T47D (cell line): ENCODE measurements around the gene PHLDA3.

Experiments used
- DNase-seq, 2 experiments: peaks; one replicate each; pipeline versions ENCODE4 v3.0.0 to v3.0.0-alpha.2; 2011 to 2012; ENCODE audit warnings: low read depth in 1 of 2, low spot score in 1 of 2
- JUND ChIP-seq: IDR thresholded peaks from 2 replicates; pipeline ENCODE4 v1.6.1; 2012; ENCODE audit warnings: low read depth
- in situ Hi-C: cut with HindIII; loops from 2 replicates; pipeline ENCODE4 v1.10.0; 2016; ENCODE audit warnings: low sequenced_read_pairs, low pct_unique_long_range_greater_than_20kb

Gene PHLDA3

DNA sequence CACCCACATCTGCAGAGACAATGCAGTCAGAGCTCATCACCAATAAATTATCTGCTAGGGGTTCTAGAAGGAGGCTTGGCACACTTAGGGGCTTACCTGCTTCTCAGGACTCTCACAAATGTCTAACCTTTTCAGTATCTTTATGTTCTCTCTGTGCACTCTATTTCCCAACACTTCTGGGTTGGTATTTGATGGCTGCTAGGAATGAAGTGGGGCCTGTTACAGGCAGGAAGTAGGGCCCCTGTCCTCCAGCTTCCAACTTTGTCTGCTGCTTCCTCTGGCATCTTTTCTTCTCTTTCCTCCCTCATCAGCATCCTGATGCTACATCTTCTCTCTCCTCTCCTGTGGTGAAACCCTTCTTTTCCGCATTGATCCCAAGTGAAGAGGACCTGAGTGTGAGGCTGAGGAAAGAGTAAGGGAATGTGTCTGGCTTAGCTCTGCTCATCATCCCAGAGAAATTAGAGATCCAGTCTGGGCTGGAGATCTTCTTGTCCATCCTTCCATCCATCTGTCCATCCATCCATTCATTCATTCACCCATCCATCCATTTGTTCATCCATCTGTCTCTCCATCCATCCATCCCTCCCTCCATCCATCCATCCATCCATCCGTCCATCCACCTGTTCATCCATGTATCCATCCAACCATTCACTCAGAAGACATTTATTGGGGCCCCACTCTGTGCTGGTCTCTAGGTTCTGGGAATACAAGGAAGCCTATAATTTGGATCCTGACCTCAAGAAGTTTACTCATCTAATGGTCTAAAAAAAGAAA, 40.8 kb upstream of the PHLDA3 start:
- DNase-seq: no peak
- no peak for TF ChIP-seq JUND
- in situ Hi-C loops: no loop called here

DNA sequence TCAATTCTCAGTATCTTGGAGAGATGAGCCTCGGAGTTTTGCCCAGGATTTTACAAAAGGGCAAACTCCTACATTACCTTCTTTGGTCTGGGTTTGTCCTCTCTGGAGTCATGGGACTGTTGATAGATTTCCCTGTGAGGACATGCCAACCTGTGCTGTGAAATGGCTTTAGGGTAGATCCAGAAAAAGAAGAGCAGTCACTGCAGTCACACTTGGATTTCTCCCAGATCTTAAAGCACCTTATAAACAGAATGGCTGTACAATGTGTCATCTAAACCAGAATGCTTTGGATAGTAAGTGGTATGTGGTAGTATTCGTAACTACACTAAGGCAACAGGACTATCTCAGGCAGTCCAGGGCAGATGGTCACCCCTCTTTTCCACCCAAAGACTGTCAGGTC, 39.8 kb upstream of the PHLDA3 start:
- no peak for DNase-seq
- in situ Hi-C loops: no loop called here
- TF ChIP-seq JUND: no peak

DNA sequence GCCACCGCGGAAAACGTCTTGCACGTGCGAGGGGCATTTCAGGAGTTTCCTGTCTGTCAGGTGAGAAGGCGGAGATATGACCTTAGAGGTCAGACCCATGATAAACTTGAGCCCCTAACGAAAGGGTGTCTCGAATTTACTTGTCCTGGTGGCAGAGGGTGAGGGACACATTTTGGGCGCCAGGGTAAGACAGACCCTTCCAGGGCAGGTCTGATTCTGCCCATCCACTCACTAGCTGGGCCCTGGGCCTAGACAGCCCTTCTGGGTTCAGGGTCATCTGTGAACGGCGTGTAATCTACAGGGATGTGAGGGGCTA, 38.3 kb upstream of the PHLDA3 start:
- no peak for TF ChIP-seq JUND
- DNase-seq: no peak
- in situ Hi-C loops: no loop called here

DNA sequence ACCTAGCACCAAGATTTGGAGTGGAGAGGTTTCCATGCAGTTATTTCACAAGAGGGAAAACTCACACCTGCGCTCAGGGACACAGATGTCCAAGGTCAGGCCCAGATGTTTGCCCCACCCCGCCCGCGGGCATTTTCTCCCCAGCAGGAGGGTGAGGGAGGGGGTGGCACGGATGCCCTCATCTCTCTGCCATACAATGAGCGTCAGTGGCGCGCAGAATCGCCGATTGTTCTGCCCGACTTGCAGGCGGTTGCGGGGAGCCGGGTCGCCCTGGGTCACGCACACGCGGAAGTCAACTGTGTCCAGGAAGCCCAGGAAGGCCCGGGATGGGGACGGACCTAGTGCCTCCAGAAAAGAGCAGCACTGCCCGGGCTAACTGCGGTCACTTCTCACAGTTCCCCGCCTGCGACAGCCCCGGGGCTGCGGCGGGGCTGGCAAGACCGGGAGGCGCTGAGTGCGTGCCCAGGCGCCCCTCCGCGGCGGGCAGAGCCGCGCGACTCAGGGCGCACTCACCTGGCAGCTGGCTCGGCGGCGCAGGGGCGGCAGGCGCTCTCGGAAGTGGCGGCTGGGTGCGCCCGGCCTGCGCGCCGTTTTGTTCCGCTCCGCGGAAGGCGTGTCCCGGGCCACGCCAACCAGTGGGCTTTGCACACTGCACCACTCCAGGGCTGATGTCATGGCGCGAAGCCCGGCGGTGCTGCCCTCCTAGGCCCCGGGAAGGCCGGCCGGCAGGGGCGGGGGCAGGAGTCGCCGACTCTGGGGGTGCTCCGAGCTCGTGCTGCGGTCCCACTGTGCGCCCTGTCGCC, 37.8 kb upstream of the PHLDA3 start, which contains the start of gene CSRP1:
CSRP1 (minus strand) TSS at position 567 of the 803 bp plus-strand sequence. CDS start 10,820 bp downstream, outside the sequence.
- TF ChIP-seq JUND: no peak
- peak; percentile 91 to 96 for DNase-seq
- in situ Hi-C loops: no loop called here

DNA sequence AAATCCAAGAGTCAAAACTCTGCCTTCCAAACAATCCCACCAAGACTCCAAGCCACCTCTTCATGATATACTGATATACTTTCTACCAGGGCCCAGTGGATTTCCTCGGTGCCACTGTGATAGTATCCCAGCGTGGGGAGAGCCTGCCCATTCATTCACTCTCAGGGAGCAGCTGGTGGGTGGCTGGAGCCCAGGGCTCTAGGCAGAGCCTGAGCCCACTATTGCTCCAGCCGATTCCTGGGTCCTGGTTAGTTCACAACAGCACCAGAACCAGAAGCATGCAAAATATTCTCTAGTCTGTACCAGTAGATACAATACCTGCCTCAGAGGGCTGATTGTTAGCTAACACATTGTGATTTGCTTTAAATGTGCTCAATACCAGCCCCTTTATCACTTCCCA, 37.1 kb upstream of the PHLDA3 start:
- in situ Hi-C loops: no loop called here
- TF ChIP-seq JUND: no peak
- DNase-seq: no peak

DNA sequence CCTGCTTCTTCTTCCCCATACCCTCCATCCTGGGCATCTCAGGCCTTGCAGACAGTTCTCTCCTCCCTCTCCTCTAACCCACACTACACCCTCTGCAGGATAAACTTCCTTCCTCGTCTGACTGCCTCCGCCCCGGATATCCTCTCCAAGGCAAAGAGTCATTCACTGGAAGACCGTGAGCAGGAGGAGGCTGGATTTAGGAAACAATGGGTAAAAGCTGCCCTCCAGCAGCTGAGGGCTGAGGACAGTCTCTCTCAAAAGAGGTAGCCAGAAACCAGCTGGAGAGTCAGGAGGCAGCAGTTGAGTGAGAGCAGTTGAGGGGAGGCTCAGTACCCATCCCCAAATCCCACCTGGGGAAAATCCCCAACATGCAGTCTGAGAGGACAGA, 36.5 kb upstream of the PHLDA3 start:
- TF ChIP-seq JUND: no peak
- DNase-seq: peak; percentile 60 to 74
- in situ Hi-C loops: no loop called here

DNA sequence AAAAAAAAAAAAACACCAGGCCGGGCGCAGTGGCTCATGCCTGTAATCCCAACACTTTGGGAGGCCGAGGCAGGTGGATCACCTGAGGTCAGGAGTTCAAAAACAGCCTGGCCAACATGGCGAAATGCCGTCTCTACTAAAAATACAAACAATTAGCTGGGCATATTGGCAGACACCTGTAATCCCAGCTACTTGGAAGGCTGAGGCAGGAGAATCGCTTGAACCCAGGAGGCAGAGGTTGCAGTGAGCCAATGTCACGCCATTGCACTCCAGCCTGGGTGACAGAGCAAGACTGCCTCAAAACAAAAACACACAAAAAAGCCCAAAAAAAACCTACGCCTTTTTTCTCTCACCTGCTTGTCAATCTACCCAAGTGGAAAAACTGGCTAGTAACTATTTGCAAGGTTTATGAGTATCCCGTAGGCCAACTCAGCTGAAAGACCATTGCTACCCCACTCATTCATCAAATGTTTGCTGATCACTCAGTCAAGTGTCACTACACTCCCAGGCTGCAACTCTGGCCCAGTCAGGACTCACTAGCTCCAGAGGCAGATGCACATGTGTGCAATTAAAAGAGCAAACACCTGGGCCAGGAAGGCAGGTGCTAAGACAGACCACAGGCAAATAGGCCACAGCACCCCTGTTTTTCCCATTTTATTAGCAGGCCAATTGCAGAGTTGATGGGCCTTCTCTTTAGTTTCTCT, 36.0 kb upstream of the PHLDA3 start:
- in situ Hi-C loops: no loop called here
- peak in 1 of 2 experiments; percentile 15 for DNase-seq
- TF ChIP-seq JUND: no peak

DNA sequence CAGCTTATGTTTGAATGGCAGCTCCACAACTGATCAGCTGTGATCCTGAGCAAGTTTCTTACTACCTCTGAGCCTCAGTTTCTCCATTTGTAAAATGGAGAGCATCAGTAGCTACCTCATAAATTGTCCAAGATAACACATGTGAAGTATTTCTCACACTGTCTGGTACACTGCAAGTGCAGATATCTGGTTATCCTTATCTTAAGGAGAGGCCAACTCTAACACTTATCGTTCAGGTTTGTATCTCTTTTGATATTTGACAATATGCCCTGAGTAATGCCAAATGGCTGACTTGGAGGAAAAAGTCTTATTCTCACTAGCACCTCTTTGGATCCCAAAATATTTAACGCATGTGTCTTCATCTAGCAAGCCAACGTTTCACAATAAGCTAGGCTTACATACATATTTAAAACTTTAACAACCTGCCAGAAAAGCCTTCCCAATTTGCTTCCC, 35.2 kb upstream of the PHLDA3 start:
- in situ Hi-C loops: no loop called here
- no peak for TF ChIP-seq JUND
- DNase-seq: no peak

DNA sequence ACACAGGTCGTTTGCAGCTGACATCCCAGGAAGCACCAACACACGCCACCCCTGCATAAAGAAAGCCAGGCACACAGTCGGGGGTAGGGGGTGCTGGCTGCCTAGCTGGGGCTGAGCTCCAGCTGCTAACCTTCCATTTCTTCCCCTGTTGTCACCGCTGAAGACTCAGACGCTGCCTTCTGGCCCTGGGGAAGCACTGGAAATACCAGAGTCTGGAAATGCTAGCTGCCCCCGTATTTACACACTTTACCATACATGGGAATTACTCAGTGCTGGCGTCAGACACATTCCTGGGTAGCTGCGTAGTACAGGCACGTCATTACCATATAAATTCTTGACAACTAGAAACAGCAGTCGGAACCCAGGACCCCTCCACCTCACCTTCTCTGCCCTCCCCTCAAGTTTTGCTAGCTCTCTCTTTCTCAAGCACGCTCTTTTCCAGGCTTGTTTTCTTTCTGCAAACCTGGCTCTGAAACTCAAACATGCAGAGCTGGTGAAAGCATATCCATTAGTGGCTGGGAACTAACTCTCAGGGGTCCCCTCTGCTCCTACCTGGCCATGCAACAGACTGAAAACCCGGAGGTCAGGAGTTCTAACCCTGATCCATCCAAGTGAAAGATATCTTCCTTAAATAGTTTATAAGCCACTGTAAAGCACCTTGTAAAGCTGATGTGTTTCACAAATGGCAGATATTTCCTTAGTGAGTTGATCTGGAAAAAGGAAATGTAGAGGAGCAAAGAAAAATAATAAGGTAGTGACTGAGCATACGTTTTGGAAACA, 34.6 kb upstream of the PHLDA3 start:
- no peak; the same call in 1 of the 2 replicates for TF ChIP-seq JUND
- in situ Hi-C loops: no loop called here
- peak; percentile 60 to 90 for DNase-seq

DNA sequence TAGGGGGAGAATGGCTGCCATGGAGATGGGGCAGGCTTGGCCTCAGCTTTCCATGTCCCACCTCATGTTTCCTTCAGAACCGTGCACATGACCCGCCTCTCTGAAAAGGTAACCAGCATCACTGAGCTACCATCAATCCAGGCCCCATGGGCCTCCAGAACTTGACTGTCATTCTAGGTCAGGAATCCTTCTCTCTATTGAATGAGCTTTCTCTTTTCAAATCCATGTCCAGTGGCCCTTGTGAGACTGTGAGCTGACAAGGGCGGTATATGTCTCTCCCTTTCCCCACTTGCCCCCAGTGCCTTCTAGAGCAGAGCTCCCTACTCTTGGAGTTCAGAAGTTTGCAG, 33.5 kb upstream of the PHLDA3 start:
- no peak for DNase-seq
- TF ChIP-seq JUND: no peak
- in situ Hi-C loops: no loop called here

DNA sequence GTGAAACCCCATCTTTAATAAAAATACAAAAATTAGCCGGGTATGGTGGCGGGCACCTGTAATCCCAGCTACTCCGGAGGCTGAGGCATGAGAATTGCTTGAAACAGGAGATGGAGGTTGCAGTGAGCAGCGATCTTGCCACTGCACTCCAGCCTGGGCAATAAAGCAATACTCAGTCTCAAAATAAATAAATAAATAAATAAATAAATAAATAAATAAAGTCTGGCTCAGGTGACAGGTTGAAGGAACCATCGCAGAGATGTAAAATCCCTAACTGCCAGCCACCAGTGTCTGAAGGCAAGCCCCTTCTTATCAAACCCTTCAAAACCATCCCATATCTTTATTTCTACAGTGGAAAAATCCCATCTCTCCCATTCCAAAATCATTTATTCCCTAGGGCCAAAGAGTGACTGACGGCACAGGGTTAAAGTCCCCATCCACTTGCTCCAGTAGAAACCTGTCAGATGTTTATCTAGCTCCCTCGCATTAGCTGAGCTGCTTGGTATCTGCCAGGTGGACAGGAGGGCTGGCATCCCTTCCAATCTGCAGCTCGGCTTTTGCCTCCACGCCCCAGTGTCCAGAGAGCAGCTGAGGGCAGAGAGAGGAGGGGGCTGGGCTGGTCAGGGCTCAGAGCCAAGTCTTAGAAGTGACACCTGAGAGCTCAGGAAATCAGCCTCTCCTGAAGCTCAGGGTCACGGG, 33.0 kb upstream of the PHLDA3 start:
- peak in 1 of 2 experiments; percentile 25 for DNase-seq

DNA sequence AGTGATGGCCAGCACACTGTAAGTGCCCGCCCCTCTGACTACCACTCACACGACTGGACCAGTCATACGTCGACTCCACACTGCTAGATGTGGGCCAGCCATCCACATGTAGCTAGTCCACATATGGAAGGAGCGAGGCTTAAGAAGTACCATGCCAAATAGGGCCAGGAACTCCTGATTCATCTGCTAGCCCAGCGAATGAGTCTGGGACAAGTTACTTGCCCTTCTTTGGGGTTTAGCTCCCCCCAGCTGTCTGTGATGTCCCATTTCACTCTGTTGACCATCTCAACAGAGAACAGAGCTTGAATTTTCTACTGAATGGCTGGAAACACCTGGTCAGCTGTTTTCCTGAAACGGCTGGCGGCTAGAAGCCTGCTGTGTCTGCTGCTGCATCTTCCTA, 32.2 kb upstream of the PHLDA3 start:
- no peak for DNase-seq
- in situ Hi-C loops: no loop called here
- TF ChIP-seq JUND: no peak

More for the DNA sequence above, 33.0 kb upstream of the PHLDA3 start:
- TF ChIP-seq JUND: no peak
- in situ Hi-C loops: no loop called here
